Progenitor cell of endocrine pancreas (in vitro differentiated cells): Measurements from ENCODE around the gene IPPK. TPM values are rescaled to one million over a fixed set of nuclear protein-coding genes. Genes with fewer than 3 reads are reported as not detected.

ENCODE experiments used
- DNase-seq: peaks from one replicate; pipeline ENCODE4 v3.0.0; 2021; ENCODE audit warnings: low spot score; ENCODE audit not compliant: unreplicated experiment
- H3K27ac Mint-ChIP-seq: 2 replicates; pipeline ENCODE4 v1.8.0; 2021; ENCODE audit warnings: mild to moderate bottlenecking, moderate library complexity, mixed read lengths
- H3K27me3 Mint-ChIP-seq: 2 replicates; pipeline ENCODE4 v1.8.0; 2021; ENCODE audit warnings: mixed read lengths
- H3K36me3 Mint-ChIP-seq: 2 replicates; pipeline ENCODE4 v1.8.0; 2022; ENCODE audit warnings: mixed read lengths; ENCODE audit not compliant: insufficient read depth
- H3K4me1 Mint-ChIP-seq: 2 replicates; pipeline ENCODE4 v1.8.0; 2021; ENCODE audit warnings: low read depth, mixed read lengths
- H3K4me3 Mint-ChIP-seq: 2 replicates; pipeline ENCODE4 v1.8.0; 2021; ENCODE audit warnings: low read depth, mild to moderate bottlenecking, moderate library complexity, mixed read lengths
- H3K9me3 Mint-ChIP-seq: 2 replicates; pipeline ENCODE4 v1.8.0; 2021; ENCODE audit warnings: low read depth, mixed read lengths
- CTCF ChIP-seq: fragments of 200-600 bp; sonication (generic); IDR thresholded peaks from one replicate; pipeline ENCODE4 v1.5.0; 2021; ENCODE audit warnings: antibody characterized with exemption, mild to moderate bottlenecking; ENCODE audit not compliant: unreplicated experiment
- total RNA-seq: library from RNA; stranded (reverse); gene quantifications from 2 replicates; pipeline ENCODE4 v1.2.1, GENCODE V29; 2021

The IPPK gene
- total RNA-seq, 1 donor from 2014 or later, result 10.2 TPM

DNA sequence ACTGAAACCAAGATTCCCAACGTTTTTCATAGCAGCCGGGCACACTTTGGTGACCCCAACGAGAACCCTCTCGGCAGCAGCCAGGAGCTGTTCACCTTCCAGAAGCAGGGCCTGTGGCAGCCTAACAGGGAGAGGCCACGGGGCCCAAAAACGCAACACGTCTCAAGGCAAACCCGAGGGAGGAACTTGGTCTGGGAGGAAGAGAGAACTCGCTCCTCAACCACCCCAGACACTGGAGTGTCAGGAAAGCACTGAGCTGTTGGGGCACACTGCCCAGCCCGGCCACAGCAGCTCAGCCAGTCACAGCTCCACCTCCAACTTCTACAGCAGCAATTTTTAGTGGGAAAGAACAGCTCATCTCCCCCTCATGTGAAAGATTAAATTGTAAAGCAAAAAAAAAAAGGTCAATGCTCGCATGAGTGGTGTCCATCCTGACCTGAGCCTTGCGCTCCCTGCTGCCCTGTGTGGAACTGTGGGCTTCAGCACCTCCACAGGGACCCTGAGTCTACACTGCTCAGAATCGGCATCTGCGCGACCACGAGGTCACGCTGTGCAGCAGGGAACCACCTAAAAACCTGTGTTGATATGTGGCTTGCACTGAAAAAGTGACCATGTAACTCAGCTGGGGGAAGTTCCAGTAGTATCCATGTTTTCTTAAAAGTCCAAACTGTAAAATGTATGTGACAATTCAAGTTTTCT, 55.0 kb downstream of the IPPK start:
- no peaks in the 10 kb centered on the region for H3K9me3 Mint-ChIP-seq
- H3K27me3 Mint-ChIP-seq, result no peaks in the 10 kb centered on the region
- no peak for TF ChIP-seq CTCF
- H3K36me3 Mint-ChIP-seq, result peaks cover 8% of the 10 kb centered on the region
- H3K27ac Mint-ChIP-seq, result no peak overlapping the region
- no peaks in the 10 kb centered on the region for H3K4me1 Mint-ChIP-seq
- no peak for DNase-seq
- H3K4me3 Mint-ChIP-seq, result no peak overlapping the region

DNA sequence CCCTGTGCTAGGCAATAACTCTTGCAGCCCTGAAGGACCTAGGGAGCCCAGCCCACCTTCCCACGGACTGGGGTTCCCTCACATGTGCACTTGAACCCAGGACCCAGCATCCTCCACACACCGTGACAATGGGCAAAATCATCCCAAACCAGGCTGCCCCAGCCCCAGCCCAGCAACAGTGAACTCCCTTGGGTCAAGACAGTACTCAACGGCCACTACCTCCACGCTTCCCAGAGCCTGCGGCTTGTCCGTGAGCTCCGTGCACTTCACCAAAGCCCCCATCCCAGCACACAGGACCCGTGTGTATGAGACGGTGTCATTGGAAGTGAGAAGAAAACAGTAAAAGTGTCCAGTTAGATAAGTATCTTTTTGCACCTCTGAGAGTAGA, 55.8 kb downstream of the IPPK start:
- no peak for TF ChIP-seq CTCF
- H3K36me3 Mint-ChIP-seq, result peaks cover 8% of the 10 kb centered on the region
- no peaks in the 10 kb centered on the region for H3K9me3 Mint-ChIP-seq
- DNase-seq, result no peak
- H3K27me3 Mint-ChIP-seq, result no peaks in the 10 kb centered on the region
- no peak overlapping the region for H3K4me3 Mint-ChIP-seq
- H3K4me1 Mint-ChIP-seq, result no peaks in the 10 kb centered on the region
- no peak overlapping the region for H3K27ac Mint-ChIP-seq

DNA sequence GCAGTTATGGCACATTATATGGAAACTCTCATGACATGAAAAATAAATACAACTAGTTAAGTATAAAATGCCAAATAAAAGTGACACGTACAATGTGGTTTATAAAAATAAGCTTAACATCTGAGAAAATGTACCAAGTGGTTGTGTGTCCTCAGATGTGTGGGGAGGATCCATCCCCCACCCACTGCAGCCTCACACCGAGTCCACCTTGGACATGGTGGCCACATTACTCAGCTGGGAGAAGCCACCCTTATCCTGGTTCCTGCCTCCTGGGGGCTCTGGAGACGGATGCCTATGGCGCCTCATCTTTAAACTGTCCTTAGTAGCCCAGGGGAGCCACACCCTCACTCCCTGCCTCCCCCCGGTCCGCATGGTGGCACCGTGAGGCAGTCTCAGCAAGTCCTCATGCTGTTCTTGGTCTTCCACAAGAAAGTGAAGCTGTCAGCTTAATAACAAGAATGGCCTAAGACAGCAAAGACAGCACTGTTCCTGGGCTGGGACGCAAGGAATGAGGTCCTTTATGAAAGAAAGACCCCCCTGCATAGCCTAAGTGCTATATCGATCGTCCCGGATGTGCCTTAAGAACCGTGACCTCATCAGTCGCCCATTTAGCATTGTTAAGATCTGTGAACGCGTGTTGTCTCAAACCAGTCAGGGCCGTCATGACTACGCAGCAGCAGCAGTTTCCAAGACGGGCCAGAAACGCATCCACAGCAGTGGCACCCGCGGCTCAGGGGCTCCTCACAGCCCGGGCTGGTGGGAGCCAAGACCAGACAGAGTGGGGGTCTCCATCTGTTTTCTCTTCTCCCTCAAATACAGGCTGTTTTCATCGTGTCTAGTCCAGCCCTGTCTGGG, 56.4 kb downstream of the IPPK start:
- H3K9me3 Mint-ChIP-seq, result no peaks in the 10 kb centered on the region
- no peak for DNase-seq
- H3K36me3 Mint-ChIP-seq, result peaks cover 8% of the 10 kb centered on the region
- H3K27ac Mint-ChIP-seq, result no peak overlapping the region
- no peaks in the 10 kb centered on the region for H3K27me3 Mint-ChIP-seq
- H3K4me3 Mint-ChIP-seq, result no peak overlapping the region
- TF ChIP-seq CTCF, result no peak
- no peaks in the 10 kb centered on the region for H3K4me1 Mint-ChIP-seq

DNA sequence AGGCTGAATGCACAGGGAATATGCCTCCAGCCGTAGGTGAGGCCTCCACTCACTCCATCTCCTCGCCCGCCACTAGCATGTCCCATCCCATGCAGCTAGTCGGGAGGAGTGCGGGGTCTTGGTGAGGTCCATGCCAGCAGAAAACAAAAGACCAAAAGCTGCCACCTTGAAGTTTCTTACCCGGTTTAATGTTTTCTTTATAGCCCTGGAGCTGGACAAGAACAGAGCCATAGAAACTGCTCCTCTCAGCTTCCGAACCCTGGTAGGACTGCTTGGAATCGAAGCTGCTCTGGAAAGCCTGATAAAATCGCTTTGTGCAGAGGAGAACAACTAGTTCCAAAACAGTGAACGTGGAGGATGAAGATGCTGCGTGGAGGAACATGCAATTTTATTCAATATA, 57.1 kb downstream of the IPPK start:
- H3K4me1 Mint-ChIP-seq, result no peaks in the 10 kb centered on the region

GRCh38 chr9:92612292-92612691, 57.6 kb downstream of the IPPK start:
- TF ChIP-seq CTCF, result no peak
- DNase-seq, result no peak
- Mint-ChIP-seq H3K36me3 (peaks cover 8% of the 10 kb centered on the region), H3K27ac (no peak overlapping the region), H3K4me1 (no peaks in the 10 kb centered on the region), H3K27me3 (no peaks in the 10 kb centered on the region), H3K9me3 (no peaks in the 10 kb centered on the region), H3K4me3 (no peak overlapping the region)

More for the DNA sequence above, 57.1 kb downstream of the IPPK start:
- H3K9me3 Mint-ChIP-seq, result no peaks in the 10 kb centered on the region
- no peak overlapping the region for H3K27ac Mint-ChIP-seq
- no peaks in the 10 kb centered on the region for H3K27me3 Mint-ChIP-seq
- no peak overlapping the region for H3K4me3 Mint-ChIP-seq
- TF ChIP-seq CTCF, result no peak
- peaks cover 8% of the 10 kb centered on the region for H3K36me3 Mint-ChIP-seq
- no peak for DNase-seq
